Activated naive CD8-positive, alpha-beta T cell treated with anti-CD3 and anti-CD28 coated beads, Interleukin-2, amount 10 ng/mL, durations not matched to agents 7 days and 5 days (primary cell): ENCODE data around the gene LUC7L. TPM values are rescaled to one million over a fixed set of nuclear protein-coding genes. Genes with fewer than 3 reads are reported as not detected.
"Not testable (repeated sequence)": the region's sequence is repeated elsewhere in the genome, so short reads cannot be mapped to it uniquely, and the experiment has no call there.

Source experiments
- ATAC-seq: fragments of 150-1000 bp; cut with Tn5 transposase; one replicate; pipeline ENCODE4 v1.10.0; 2021; ENCODE audit warnings: low read depth, moderate library complexity
- POLR2A ChIA-PET: fragments of 350-600 bp; sonication (Branson Sonifier 250); formaldehyde crosslinking; loops from one replicate; lab custom pipeline; 2021; ENCODE audit warnings: antibody characterized with exemption; lab: Charles Lee
- DNase-seq: peaks from one replicate; pipeline ENCODE4 v3.0.0; 2021
- H3K27ac Mint-ChIP-seq: one replicate; pipeline ENCODE4 v1.8.0; 2022; ENCODE audit warnings: mild to moderate bottlenecking, mixed read lengths
- H3K27me3 Mint-ChIP-seq: one replicate; pipeline ENCODE4 v1.8.0; 2022; ENCODE audit warnings: mild to moderate bottlenecking, moderate library complexity, mixed read lengths
- H3K36me3 Mint-ChIP-seq: one replicate; pipeline ENCODE4 v1.8.0; 2021; ENCODE audit warnings: mild to moderate bottlenecking, mixed read lengths
- H3K4me1 Mint-ChIP-seq: one replicate; pipeline ENCODE4 v1.8.0; 2021; ENCODE audit warnings: mixed read lengths
- H3K4me3 Mint-ChIP-seq: one replicate; pipeline ENCODE4 v1.8.0; 2022; ENCODE audit warnings: mild to moderate bottlenecking, moderate library complexity, mixed read lengths
- H3K9me3 Mint-ChIP-seq: one replicate; pipeline ENCODE4 v1.8.0; 2021; ENCODE audit warnings: mixed read lengths
- total RNA-seq, 2 experiments: library from RNA; stranded (reverse); gene quantifications; one replicate each; pipeline ENCODE4 v1.2.3, GENCODE V29; 2021

LUC7L gene
- total RNA-seq, 2 experiments from 2014 or later: 83.8 to 86.2 TPM

DNA sequence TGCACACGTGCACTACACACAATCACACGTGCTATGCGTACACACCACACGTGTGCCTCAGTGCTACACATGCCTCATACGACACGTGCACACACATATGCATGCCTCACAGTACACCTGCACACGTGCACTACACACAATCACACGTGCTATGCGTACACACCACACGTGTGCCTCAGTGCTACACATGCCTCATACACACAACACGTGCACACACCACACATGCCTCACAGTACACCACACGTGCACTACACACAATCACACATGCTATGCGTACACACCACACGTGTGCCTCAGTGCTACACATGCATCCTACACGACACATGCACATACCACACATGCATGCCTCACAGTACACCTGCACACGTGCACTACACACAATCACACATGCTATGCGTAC lies 38.3 kb upstream of the LUC7L start:
- H3K4me1 Mint-ChIP-seq, H3K36me3 Mint-ChIP-seq, POLR2A ChIA-PET: not testable (repeated sequence)

DNA sequence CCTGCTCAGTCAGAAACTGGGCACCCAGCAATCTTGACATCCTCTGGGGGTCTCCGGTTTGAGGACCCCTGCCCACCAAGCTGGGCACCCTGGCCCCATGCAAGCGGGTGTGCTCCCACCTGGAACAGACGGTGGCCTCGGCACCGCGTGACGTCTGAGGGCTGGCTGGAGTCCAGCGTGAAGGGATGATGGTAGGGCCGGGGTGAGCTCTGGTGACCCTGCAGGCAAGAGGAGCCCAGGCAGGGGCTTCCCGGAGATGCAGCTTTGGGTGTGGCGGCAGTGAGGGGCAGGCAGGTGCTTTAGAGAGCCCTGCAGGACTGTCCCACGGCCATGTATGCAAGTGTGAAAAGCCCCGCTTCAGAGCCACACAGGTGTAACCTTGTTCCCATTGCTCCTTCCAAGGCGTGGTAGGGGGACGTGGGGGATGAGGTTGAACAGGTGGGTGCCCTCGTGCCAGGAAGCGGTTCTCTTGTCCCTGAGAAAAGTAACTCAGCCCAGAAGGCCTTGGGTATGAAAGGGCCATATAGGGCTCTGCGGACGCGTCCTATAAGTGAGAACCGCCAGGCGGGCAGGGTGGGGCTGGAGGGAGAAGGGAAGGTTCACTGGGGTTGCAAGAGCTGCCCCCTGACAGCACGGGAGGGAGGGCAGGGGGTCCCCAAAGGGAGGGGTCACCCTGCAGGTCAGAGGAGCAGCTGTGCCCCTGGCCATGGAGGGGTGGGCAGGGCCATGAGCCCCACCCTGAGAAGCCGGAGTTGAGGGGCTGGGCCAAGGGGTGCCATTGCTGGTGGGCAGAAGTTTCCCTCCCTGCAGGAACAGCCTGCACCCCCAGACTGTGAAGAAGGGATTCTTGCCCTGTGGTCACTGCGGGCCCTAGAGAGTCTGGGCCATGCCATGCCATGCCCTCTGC lies 37.3 kb upstream of the LUC7L start:
- H3K27me3 Mint-ChIP-seq: no peaks in the 10 kb centered on the region
- POLR2A ChIA-PET: no interaction called here
- ATAC-seq (no peak), DNase-seq (no peak)
- peaks cover 2% of the 10 kb centered on the region for H3K4me1 Mint-ChIP-seq
- no peaks in the 10 kb centered on the region for H3K36me3 Mint-ChIP-seq
- H3K4me3 Mint-ChIP-seq: no peak overlapping the region
- H3K9me3 Mint-ChIP-seq: peaks cover 2% of the 10 kb centered on the region
- H3K27ac Mint-ChIP-seq: no peak overlapping the region

More for the DNA sequence above, 38.3 kb upstream of the LUC7L start:
- not testable (repeated sequence) for DNase-seq, H3K27ac Mint-ChIP-seq, H3K9me3 Mint-ChIP-seq, ATAC-seq, H3K27me3 Mint-ChIP-seq, H3K4me3 Mint-ChIP-seq

DNA sequence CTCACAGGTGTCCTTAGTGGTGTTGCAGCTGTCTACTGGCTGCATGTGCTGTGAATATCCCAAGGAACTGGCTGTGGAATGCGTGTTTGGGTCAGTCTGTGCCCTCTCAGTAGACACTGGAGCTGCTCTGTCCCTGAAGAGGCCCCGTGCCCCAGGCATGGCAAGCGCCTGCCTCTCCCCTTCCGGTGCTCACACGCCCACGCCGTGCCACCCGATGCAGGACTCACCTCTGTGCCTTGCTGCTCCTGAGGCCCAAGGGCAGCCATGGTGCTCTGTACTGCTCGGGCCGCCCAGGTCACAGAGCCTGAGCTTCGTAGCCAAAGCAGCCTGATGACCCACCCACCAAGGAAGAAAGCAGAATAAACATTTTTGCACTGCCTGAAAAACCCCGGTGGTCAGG lies 36.5 kb upstream of the LUC7L start:
- no peaks in the 10 kb centered on the region for H3K27me3 Mint-ChIP-seq
- ATAC-seq: no peak
- H3K27ac Mint-ChIP-seq: no peak overlapping the region
- peaks cover 2% of the 10 kb centered on the region for H3K4me1 Mint-ChIP-seq
- POLR2A ChIA-PET: no interaction called here
- no peak for DNase-seq
- H3K36me3 Mint-ChIP-seq: no peaks in the 10 kb centered on the region
- H3K4me3 Mint-ChIP-seq: no peak overlapping the region
- peaks cover 2% of the 10 kb centered on the region for H3K9me3 Mint-ChIP-seq

DNA sequence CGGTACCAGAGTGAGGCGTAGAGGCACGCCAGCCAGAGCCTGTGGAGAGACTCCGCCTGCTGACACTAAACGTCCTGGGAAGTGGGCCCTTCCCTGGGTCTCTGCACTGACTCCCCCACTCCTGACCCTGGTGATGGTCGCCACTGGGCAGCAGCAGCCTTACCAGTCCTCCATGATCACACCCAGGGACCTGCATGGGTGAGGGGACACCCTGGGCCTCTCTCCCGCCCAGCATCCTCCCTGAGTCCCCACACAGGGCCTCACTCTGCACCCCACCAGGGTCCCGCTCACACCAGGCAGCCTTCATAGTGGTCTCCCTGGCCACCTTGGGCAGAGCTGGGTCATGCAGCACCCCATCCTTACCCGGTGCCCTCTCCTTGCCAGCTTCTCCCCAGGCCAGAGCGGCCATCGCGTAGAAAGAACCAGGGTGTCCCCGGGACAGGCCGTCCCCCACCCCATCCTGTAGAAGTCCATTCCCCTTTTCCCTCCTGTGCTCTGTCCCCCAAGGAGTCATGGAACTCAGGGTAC lies 35.8 kb upstream of the LUC7L start:
- Mint-ChIP-seq H3K9me3 (peaks cover 2% of the 10 kb centered on the region), H3K4me3 (no peak overlapping the region), H3K27me3 (no peaks in the 10 kb centered on the region), H3K36me3 (no peaks in the 10 kb centered on the region), H3K27ac (no peak overlapping the region), H3K4me1 (peaks cover 2% of the 10 kb centered on the region)
- ATAC-seq (no peak), DNase-seq (no peak)
- POLR2A ChIA-PET: no interaction called here

DNA sequence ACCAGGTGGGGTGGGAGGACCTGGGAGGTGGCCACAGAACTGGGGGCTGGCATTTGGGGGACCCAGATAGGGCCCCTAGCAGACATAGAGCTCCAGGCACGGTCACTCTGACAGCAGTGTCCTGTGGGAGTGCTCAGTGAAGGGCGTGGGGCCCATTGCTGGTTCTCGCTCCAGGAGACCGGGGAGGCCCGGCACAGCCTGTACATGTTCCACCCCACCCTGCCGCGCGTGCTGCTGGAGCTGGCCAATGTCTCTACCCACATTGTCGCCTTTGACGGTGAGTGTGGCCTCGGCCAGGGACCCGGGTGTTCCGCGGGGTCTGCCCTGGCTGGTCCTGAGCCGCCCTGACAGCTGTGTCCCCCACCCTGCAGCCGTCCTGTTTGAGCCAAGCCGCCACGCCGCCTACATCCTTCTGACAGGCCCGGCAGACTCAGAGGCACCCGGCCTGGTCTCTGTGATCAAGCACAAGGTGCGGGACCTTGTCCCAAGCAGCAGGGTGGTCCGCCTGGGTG lies 35.2 kb upstream of the LUC7L start:
- POLR2A ChIA-PET: no interaction called here
- Mint-ChIP-seq H3K4me1 (peaks cover 2% of the 10 kb centered on the region), H3K9me3 (peaks cover 2% of the 10 kb centered on the region), H3K36me3 (no peaks in the 10 kb centered on the region), H3K27ac (no peak overlapping the region), H3K27me3 (no peaks in the 10 kb centered on the region), H3K4me3 (no peak overlapping the region)
- no peak for DNase-seq
- ATAC-seq: no peak

DNA sequence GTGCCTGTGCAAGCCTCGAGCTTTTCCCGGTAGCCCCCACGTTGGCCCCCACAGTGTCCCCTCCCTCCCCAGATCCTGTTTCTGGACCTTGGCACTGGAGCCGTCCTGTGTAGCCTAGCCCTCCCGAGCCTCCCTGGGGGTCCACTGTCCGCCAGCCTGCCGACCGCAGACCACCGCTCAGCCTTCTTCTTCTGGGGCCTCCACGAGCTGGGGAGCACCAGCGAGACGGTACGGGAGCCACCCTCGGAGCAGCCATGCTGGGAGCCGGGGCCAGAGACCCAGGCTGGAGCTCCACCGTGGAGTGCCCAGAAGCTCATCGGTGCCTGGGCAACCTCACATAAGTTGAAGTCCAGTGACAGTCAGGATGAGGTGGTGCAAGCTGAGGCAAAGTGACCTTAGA lies 34.7 kb upstream of the LUC7L start:
- no peaks in the 10 kb centered on the region for H3K36me3 Mint-ChIP-seq
- H3K9me3 Mint-ChIP-seq: peaks cover 2% of the 10 kb centered on the region
- peaks cover 2% of the 10 kb centered on the region for H3K4me1 Mint-ChIP-seq
- H3K4me3 Mint-ChIP-seq: no peak overlapping the region
- H3K27me3 Mint-ChIP-seq: no peaks in the 10 kb centered on the region
- POLR2A ChIA-PET: no interaction called here
- DNase-seq (no peak), ATAC-seq (no peak)
- no peak overlapping the region for H3K27ac Mint-ChIP-seq

DNA sequence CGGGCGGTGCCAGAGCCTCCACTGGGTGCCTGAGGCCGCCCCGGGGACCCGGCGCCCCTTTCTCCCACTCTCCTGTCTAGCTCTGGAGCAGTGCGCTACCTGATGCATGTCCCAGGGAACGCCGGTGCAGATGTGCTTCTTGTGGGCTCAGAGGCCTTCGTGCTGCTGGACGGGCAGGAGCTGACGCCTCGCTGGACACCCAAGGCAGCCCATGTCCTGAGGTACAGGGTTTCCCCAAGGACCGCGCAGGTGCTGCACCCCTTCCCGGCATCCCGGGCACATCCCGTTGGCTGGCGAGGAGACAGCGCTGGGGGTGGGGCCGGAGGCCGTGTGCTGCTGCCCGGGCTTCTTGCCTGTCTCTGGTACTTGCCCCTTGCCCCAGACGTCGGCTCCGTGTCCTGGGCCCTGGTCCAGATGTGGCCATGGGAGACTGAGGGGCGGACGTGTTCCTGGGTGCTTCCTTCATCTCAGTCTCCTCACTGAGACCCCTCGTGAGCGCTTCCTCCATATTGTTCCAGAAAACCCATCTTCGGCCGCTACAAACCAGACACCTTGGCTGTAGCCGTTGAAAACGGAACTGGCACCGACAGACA lies 34.0 kb upstream of the LUC7L start:
- peaks cover 2% of the 10 kb centered on the region for H3K9me3 Mint-ChIP-seq
- ATAC-seq: no peak
- POLR2A ChIA-PET: no interaction called here

DNA sequence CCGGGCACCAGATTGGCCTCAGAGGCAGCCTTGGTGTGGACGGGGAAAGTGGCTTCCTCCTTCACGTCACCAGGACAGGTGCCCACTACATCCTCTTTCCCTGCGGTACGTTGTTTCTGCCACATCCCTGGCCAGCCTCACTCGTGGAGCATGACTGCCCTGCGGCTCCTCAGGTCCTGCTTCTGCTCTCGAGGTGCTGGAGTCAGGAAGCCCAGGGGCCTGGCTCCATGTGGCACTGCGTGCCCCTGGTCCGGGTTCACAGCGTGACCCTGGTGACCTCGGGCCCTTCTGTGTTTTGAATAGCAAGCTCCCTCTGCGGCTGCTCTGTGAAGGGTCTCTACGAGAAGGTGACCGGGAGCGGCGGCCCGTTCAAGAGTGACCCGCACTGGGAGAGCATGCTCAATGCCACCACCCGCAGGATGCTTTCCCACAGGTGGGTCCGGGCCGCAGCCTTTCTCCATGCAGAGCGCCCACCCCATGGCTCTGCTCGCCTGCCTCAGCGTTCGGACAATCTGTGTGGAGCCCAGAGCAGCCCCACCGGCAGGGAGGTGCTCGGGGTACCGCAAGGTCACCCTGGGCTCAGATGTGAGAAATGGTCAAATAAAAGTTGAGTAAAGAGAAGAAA lies 33.0 kb upstream of the LUC7L start:
- no peaks in the 10 kb centered on the region for H3K9me3 Mint-ChIP-seq
- H3K27ac Mint-ChIP-seq: peak overlapping the region; percentile 22
- H3K36me3 Mint-ChIP-seq: no peaks in the 10 kb centered on the region
- no peaks in the 10 kb centered on the region for H3K27me3 Mint-ChIP-seq
- H3K4me3 Mint-ChIP-seq: no peak overlapping the region
- ATAC-seq (no peak), DNase-seq (no peak)
- POLR2A ChIA-PET: no interaction called here
- peaks cover under 1% of the 10 kb centered on the region for H3K4me1 Mint-ChIP-seq

More for the DNA sequence above, 34.0 kb upstream of the LUC7L start:
- peaks cover 2% of the 10 kb centered on the region for H3K4me1 Mint-ChIP-seq
- no peak overlapping the region for H3K4me3 Mint-ChIP-seq
- H3K27ac Mint-ChIP-seq: no peak overlapping the region
- no peaks in the 10 kb centered on the region for H3K36me3 Mint-ChIP-seq
- no peak for DNase-seq
- H3K27me3 Mint-ChIP-seq: no peaks in the 10 kb centered on the region

DNA sequence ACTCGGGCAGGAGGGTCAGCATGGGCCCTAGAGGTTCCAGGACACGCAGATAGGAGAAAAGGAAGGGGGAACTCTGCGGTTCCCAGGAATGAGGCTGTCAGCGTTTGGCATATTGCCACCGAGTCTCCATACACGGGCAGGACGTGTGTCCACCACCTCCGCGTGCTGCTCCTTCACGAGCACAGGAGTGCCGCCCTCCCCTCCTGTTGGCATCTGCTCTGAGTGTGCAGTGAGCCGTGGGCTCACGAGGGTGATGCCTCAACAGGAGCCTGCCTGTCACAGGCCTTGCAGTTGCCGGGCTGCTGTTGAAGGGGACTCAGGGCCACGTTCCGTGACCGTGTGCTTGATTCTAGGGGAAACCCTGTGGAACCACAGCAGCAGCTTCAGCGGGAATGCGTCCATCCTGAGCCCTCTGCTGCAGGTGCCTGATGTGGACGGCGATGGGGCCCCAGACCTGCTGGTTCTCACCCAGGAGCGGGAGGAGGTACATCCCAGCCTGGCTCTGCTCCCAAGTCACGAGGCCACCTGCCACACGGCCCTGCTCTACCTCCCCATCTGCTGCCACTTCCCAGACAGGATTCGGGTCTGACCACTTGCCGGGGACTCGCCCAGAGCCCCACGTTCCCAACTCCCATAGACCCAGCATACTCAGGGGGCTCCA lies 31.9 kb upstream of the LUC7L start:
- no peak for ATAC-seq
- no peak for DNase-seq
- Mint-ChIP-seq H3K4me3 (no peak overlapping the region), H3K4me1 (no peaks in the 10 kb centered on the region), H3K9me3 (no peaks in the 10 kb centered on the region), H3K27ac (no peak overlapping the region), H3K27me3 (no peaks in the 10 kb centered on the region), H3K36me3 (no peaks in the 10 kb centered on the region)
- POLR2A ChIA-PET: no interaction called here

DNA sequence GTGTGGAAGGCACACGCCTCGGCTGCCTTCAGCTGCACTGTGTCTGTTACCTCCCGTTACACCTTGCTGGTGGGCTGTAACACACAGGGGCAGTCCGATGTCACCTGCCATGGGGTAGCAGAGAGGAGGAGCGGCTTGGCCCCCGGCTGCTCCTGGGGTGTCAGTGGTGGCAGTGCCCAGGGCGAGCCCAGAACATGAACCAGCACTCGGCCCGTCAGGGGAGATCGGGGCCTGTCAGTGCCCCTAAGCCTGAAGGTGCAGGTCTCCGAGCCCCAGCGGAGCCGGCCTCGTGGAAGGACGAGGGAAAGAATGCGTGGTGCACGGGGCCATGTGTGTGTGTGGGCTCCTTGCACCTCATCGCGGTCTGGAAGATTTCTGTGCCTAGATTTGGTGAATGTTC lies 31.1 kb upstream of the LUC7L start:
- no peaks in the 10 kb centered on the region for H3K27me3 Mint-ChIP-seq

DNA sequence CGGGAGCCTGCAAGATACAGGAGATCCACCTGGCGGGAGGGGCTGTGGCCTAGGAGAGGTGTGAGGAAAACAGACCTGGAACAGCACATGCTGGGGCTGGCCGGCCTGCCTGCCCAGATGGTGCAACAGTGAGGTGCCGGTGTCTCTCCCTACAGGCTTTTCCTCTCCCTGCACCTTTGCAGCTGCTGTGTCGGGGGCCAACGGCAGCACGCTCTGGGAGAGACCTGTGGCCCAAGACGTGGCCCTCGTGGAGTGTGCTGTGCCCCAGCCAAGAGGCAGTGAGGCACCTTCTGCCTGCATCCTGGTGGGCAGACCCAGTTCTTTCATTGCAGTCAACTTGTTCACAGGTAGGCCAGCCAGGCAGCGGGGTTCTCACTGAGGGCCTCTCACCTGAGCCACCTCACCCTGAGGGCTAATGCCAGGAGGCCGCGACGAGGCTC lies 30.6 kb upstream of the LUC7L start:
- Mint-ChIP-seq H3K4me3 (no peak overlapping the region), H3K4me1 (peaks cover 3% of the 10 kb centered on the region), H3K27ac (no peak overlapping the region), H3K9me3 (no peaks in the 10 kb centered on the region), H3K36me3 (peaks cover 3% of the 10 kb centered on the region), H3K27me3 (no peaks in the 10 kb centered on the region)
- POLR2A ChIA-PET: no interaction called here
- no peak for ATAC-seq
- DNase-seq: no peak

More for the DNA sequence above, 31.1 kb upstream of the LUC7L start:
- no peak for DNase-seq
- ATAC-seq: no peak
- Mint-ChIP-seq H3K4me1 (peaks cover 3% of the 10 kb centered on the region), H3K9me3 (no peaks in the 10 kb centered on the region), H3K4me3 (no peak overlapping the region), H3K36me3 (peaks cover 3% of the 10 kb centered on the region), H3K27ac (no peak overlapping the region)
- POLR2A ChIA-PET: no interaction called here

DNA sequence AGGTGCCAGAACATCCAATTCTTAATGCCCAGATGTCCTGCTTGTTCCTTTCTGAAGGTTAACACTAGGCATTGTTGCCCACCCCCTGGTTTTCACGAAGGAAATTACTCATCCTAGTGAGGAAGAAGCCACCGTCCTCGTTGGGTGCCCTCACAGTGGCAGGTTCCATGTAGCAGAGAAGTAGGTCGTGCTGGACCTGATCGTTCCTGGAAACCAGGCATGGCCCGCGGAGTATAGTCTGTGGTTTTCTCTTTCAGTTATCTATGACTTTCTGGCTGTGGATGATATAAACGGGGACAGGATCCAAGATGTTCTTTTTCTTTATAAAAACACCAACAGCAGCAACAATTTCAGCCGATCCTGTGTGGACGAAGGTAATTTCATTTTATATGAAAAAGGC lies 30.0 kb upstream of the LUC7L start:
- H3K4me1 Mint-ChIP-seq: peaks cover 4% of the 10 kb centered on the region
- POLR2A ChIA-PET: no interaction called here
- peaks cover 3% of the 10 kb centered on the region for H3K36me3 Mint-ChIP-seq
- no peak for ATAC-seq
- DNase-seq: no peak
- H3K4me3 Mint-ChIP-seq: no peak overlapping the region
- H3K9me3 Mint-ChIP-seq: no peaks in the 10 kb centered on the region
- H3K27me3 Mint-ChIP-seq: no peaks in the 10 kb centered on the region
- H3K27ac Mint-ChIP-seq: no peak overlapping the region

DNA sequence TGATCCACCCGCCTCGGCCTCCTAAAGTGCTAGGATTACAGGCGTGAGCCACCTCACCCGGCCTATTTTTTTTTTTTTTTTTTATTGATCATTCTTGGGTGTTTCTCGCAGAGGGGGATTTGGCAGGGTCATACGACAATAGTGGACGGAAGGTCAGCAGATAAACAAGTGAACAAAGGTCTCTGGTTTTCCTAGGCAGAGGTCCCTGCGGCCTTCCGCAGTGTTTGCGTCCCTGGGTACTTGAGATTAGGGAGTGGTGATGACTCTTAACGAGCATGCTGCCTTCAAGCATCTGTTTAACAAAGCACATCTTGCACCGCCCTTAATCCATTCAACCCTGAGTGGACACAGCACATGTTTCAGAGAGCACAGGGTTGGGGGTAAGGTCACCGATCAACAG lies 28.8 kb upstream of the LUC7L start:
- H3K27me3 Mint-ChIP-seq, POLR2A ChIA-PET, DNase-seq, H3K36me3 Mint-ChIP-seq, H3K27ac Mint-ChIP-seq, ATAC-seq, H3K4me3 Mint-ChIP-seq, H3K9me3 Mint-ChIP-seq: not testable (repeated sequence)
- H3K4me1 Mint-ChIP-seq: peaks cover 11% of the 10 kb centered on the region
